Measurements from ENCODE around the gene ELF5. TPM values are rescaled to one million over a fixed set of nuclear protein-coding genes. Genes with fewer than 3 reads are reported as not detected.
A peak's percentile ranks its signal among the peaks of the same experiment; 100 is the strongest.

Gene ELF5
- total and polyA plus RNA-seq, 2 of the 8 experiments (the other 6 are each of a cell fraction or from before 2014, with no cell fraction given): not detected

GRCh38 chr11:34438529-34439507, 74.8 kb downstream of the ELF5 start, which contains the start of gene CAT (continued):
- TF ChIP-seq BACH1 (IDR thresholded peaks at IDR 0.05; ENCODE audit: low read length): no peak
- TF ChIP-seq TAF1 (IDR thresholded peaks at IDR 0.05; ENCODE audit: low read depth, low read length): no peak
- peak; percentile 84 for TF ChIP-seq KDM4A (IDR thresholded peaks at IDR 0.05; ENCODE audit: low read depth, low read length, severe bottlenecking)
- no peak for TF ChIP-seq KDM5A (IDR thresholded peaks at IDR 0.05; ENCODE audit: low read length)
- no peak for TF ChIP-seq EZH2 (IDR thresholded peaks at IDR 0.05; ENCODE audit: low read depth, low read length, severe bottlenecking)
- TF ChIP-seq USF2 (IDR thresholded peaks at IDR 0.05; ENCODE audit: low read length): no peak
- TF ChIP-seq ASH2L (IDR thresholded peaks at IDR 0.05; ENCODE audit: low read length): peak; percentile 72

Measured in H1 (cell line).